Measurements from ENCODE around the gene HAUS5. TPM values are rescaled to one million over a fixed set of nuclear protein-coding genes. Genes with fewer than 3 reads are reported as not detected.

Gene HAUS5
- total RNA-seq, 2 donors from 2014 or later: 32.4 to 33.7 TPM

GRCh38 chr19:35618857-35619256 is 6.3 kb downstream of the HAUS5 start:
- 81 to 82% methylated on average over 3 to 7 of the region's 7 CpGs for WGBS, 2 experiments (ENCODE audit: insufficient coverage in 1 of 2, insufficient read length in 1 of 2)
- Histone ChIP-seq H3K4me3 (ENCODE audit: low read length) (no peak overlapping the region), H3K4me1 (ENCODE audit: control insufficient read depth, insufficient read depth, low read length) (no peaks in the 10 kb centered on the region), H3K36me3 (ENCODE audit: control insufficient read depth, insufficient read depth, low read length) (peaks cover 21% of the 10 kb centered on the region), H3K9ac (ENCODE audit: extremely low read depth, low read length, poor library complexity, severe bottlenecking) (no peak overlapping the region), H3K27me3 (ENCODE audit: control insufficient read depth, insufficient read depth, low read length, poor library complexity, severe bottlenecking) (no peaks in the 10 kb centered on the region), H3K27ac (ENCODE audit: low read depth, low read length) (no peak overlapping the region), H3K9me3 (ENCODE audit: control insufficient read depth, low read length) (no peaks in the 10 kb centered on the region)
- peaks cover 25% of the 10 kb centered on the region for H3K36me3 Mint-ChIP-seq (ENCODE audit: low read depth)
- no peaks in the 10 kb centered on the region for H3K27me3 Mint-ChIP-seq (ENCODE audit: insufficient read depth)
- peak; percentile 67 for TF ChIP-seq CTCF (conservative IDR thresholded peaks at IDR 0.05)
- peak; percentile 83 for DNase-seq
- no peaks in the 10 kb centered on the region for H3K9me3 Mint-ChIP-seq
- H3K27ac Mint-ChIP-seq: no peak overlapping the region
- no peaks in the 10 kb centered on the region for H3K4me1 Mint-ChIP-seq
- H3K4me3 Mint-ChIP-seq: no peak overlapping the region

GRCh38 chr19:35619290-35619923 is 6.9 kb downstream of the HAUS5 start:
- H3K9me3 Mint-ChIP-seq: no peaks in the 10 kb centered on the region

GRCh38 chr19:35620001-35620400 is 7.5 kb downstream of the HAUS5 start:
- H3K27ac Mint-ChIP-seq: no peak overlapping the region
- TF ChIP-seq CTCF (conservative IDR thresholded peaks at IDR 0.05): no peak
- H3K4me1 Mint-ChIP-seq: no peaks in the 10 kb centered on the region
- Histone ChIP-seq H3K9me3 (ENCODE audit: control insufficient read depth, low read length) (no peaks in the 10 kb centered on the region), H3K9ac (ENCODE audit: extremely low read depth, low read length, poor library complexity, severe bottlenecking) (no peak overlapping the region), H3K4me1 (ENCODE audit: control insufficient read depth, insufficient read depth, low read length) (no peaks in the 10 kb centered on the region), H3K36me3 (ENCODE audit: control insufficient read depth, insufficient read depth, low read length) (peaks cover 18% of the 10 kb centered on the region), H3K4me3 (ENCODE audit: low read length) (no peak overlapping the region), H3K27ac (ENCODE audit: low read depth, low read length) (no peak overlapping the region), H3K27me3 (ENCODE audit: control insufficient read depth, insufficient read depth, low read length, poor library complexity, severe bottlenecking) (no peaks in the 10 kb centered on the region)
- H3K36me3 Mint-ChIP-seq (ENCODE audit: low read depth): peaks cover 25% of the 10 kb centered on the region
- H3K4me3 Mint-ChIP-seq: no peak overlapping the region
- no peaks in the 10 kb centered on the region for H3K9me3 Mint-ChIP-seq
- 90 to 92% methylated on average over 9 to 17 of the region's 17 CpGs for WGBS, 2 experiments (ENCODE audit: insufficient coverage in 1 of 2, insufficient read length in 1 of 2)
- DNase-seq: no peak
- H3K27me3 Mint-ChIP-seq (ENCODE audit: insufficient read depth): no peaks in the 10 kb centered on the region

More at GRCh38 chr19:35619290-35619923, 6.9 kb downstream of the HAUS5 start:
- H3K9ac ChIP-seq (ENCODE audit: extremely low read depth, low read length, poor library complexity, severe bottlenecking): no peak overlapping the region
- no peaks in the 10 kb centered on the region for H3K4me1 Mint-ChIP-seq
- WGBS, 2 experiments (ENCODE audit: insufficient coverage in 1 of 2, insufficient read length in 1 of 2): 89 to 93% methylated on average over 7 to 12 of the region's 12 CpGs
- no peak for DNase-seq
- no peak overlapping the region for H3K4me3 ChIP-seq (ENCODE audit: low read length)
- H3K4me3 Mint-ChIP-seq: no peak overlapping the region
- H3K27ac ChIP-seq (ENCODE audit: low read depth, low read length): no peak overlapping the region
- no peaks in the 10 kb centered on the region for H3K9me3 ChIP-seq (ENCODE audit: control insufficient read depth, low read length)
- H3K36me3 ChIP-seq (ENCODE audit: control insufficient read depth, insufficient read depth, low read length): peaks cover 21% of the 10 kb centered on the region
- H3K27me3 ChIP-seq (ENCODE audit: control insufficient read depth, insufficient read depth, low read length, poor library complexity, severe bottlenecking): no peaks in the 10 kb centered on the region
- no peak overlapping the region for H3K27ac Mint-ChIP-seq
- peaks cover 25% of the 10 kb centered on the region for H3K36me3 Mint-ChIP-seq (ENCODE audit: low read depth)
- no peaks in the 10 kb centered on the region for H3K27me3 Mint-ChIP-seq (ENCODE audit: insufficient read depth)
- H3K4me1 ChIP-seq (ENCODE audit: control insufficient read depth, insufficient read depth, low read length): no peaks in the 10 kb centered on the region
- TF ChIP-seq CTCF (conservative IDR thresholded peaks at IDR 0.05): no peak

All from endodermal cell (in vitro differentiated cells).